CD4-positive, alpha-beta memory T cell (primary cell): ENCODE measurements around the gene HDGFL2. TPM values are rescaled to one million over a fixed set of nuclear protein-coding genes. Genes with fewer than 3 reads are reported as not detected.

Experiments used
- CTCF ChIA-PET: fragments of 350-600 bp; sonication (Branson Sonifier 250); formaldehyde crosslinking; loops from one replicate; lab custom pipeline; 2021; ENCODE audit warnings: inconsistent platforms; ENCODE audit not compliant: partially characterized antibody; lab: Charles Lee
- POLR2A ChIA-PET: fragments of 350-600 bp; sonication (Branson Sonifier 250); formaldehyde crosslinking; loops from one replicate; lab custom pipeline; 2021; ENCODE audit not compliant: partially characterized antibody; lab: Charles Lee
- DNase-seq, 5 donors: peaks; one replicate each; pipeline versions ENCODE4 v3.0.0 to v3.0.0-alpha.2; 2020 to 2022; ENCODE audit warnings: mixed read lengths in 1 of 5
- H3K27ac ChIP-seq: one replicate; pipeline ENCODE4 v1.7.0; 2013; ENCODE audit warnings: low read depth, low read length
- H3K27me3 ChIP-seq: 2 replicates; pipeline ENCODE4 v1.7.0; 2013; ENCODE audit warnings: mild to moderate bottlenecking, low read length, moderate library complexity; ENCODE audit not compliant: insufficient read depth
- H3K36me3 ChIP-seq: 2 replicates; pipeline ENCODE4 v1.7.0; 2013; ENCODE audit warnings: mild to moderate bottlenecking, low read length, moderate library complexity; ENCODE audit not compliant: insufficient read depth
- H3K4me1 ChIP-seq: 2 replicates; pipeline ENCODE4 v1.7.0; 2013; ENCODE audit warnings: mild to moderate bottlenecking, low read length, moderate library complexity; ENCODE audit not compliant: insufficient read depth
- H3K4me3 ChIP-seq, 2 donors: one replicate each; pipeline ENCODE4 v1.7.0; 2013; ENCODE audit warnings: low read length in 2 of 2, mild to moderate bottlenecking in 1 of 2
- H3K9me3 ChIP-seq, 2 donors: one replicate each; pipeline ENCODE4 v1.7.0; 2013; ENCODE audit warnings: low read length in 2 of 2, control low read depth in 1 of 2; ENCODE audit not compliant: control insufficient read depth in 1 of 2
- H3K27ac Mint-ChIP-seq, 7 donors: one replicate each; pipeline ENCODE4 v1.8.0; 2020 to 2021; ENCODE audit warnings: mixed read lengths in 7 of 7, mild to moderate bottlenecking in 6 of 7, inconsistent platforms in 3 of 7, moderate library complexity in 3 of 7
- H3K27me3 Mint-ChIP-seq, 2 donors: one replicate each; pipeline ENCODE4 v1.8.0; 2020 to 2021; ENCODE audit warnings: mixed read lengths in 2 of 2
- H3K36me3 Mint-ChIP-seq, 2 donors: one replicate each; pipeline ENCODE4 v1.8.0; 2020 to 2021; ENCODE audit warnings: mixed read lengths in 2 of 2, inconsistent platforms in 1 of 2, mild to moderate bottlenecking in 1 of 2
- H3K4me1 Mint-ChIP-seq, 4 donors: one replicate each; pipeline ENCODE4 v1.8.0; 2020 to 2021; ENCODE audit warnings: mixed read lengths in 4 of 4, mild to moderate bottlenecking in 1 of 4
- H3K4me3 Mint-ChIP-seq, 8 donors: one replicate each; pipeline ENCODE4 v1.8.0; 2020 to 2021; ENCODE audit warnings: mixed read lengths in 8 of 8, mild to moderate bottlenecking in 7 of 8, moderate library complexity in 6 of 8, inconsistent platforms in 3 of 8
- H3K9me3 Mint-ChIP-seq, 8 donors: one replicate each; pipeline ENCODE4 v1.8.0; 2020 to 2021; ENCODE audit warnings: mixed read lengths in 8 of 8, mild to moderate bottlenecking in 5 of 8, inconsistent platforms in 3 of 8, moderate library complexity in 1 of 8
- intact Hi-C: fragments of 100-400 bp; cut with micrococcal nuclease; formaldehyde crosslinking; loops from one replicate; pipeline ENCODE4 v1.15.1; 2023
- polyA plus RNA-seq, 2 donors: library from polyadenylated mRNA; unstranded; fragments of 300-500 nt; fragmentation: Illumina TruSeq; gene quantifications; one replicate each; pipeline ENCODE4 v1.2.3, GENCODE V29; 2021
- total RNA-seq, 2 experiments: library from RNA; stranded (reverse); gene quantifications; one replicate each; pipeline ENCODE4 v1.2.3, GENCODE V29; 2021

HDGFL2 gene
- total and polyA plus RNA-seq, 4 experiments from 2014 or later = 3.5 to 39.7 (median 31.3) TPM

DNA sequence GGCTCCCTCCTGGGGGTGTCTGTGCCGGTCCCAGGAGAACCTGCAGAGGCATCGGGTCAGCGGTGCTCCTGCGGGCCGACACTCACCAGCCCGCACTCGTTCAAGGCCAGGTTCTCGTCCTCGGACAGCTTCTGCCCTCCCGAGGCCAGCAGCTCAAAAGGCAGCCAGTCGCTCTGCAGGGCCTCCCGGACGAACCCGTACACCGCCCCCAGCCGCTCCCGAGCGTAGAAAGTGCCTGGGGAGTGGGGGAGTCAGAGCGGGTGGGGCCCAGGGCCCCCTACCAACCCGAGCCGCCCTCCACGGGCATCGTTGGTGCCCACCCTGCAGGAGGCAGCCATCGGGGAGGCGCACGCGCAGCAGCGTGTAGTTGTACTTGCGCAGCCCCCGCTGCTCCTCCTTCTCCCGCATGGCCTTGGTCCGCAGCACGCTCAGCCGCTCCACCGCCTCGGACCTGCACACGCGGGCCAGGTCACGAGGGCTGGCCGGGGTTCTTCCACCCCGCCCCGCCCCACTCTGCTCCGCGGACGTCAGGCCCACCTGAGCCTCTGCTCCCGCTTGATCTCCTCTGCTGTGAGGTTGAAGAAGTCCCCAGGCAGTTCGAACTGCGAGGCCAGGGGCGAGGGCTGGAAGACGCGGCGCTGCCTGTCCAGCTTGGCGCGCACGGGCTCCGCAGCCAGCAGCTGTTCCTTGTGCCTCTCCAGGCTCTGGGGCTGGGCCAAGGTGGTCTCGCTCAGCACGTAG lies 26.0 kb upstream of the HDGFL2 start:
- ChIA-PET POLR2A (no interaction called here), CTCF (no interaction called here)
- H3K27ac Mint-ChIP-seq = no peak overlapping the region
- no peak overlapping the region for H3K4me3 Mint-ChIP-seq
- Histone ChIP-seq H3K27me3 (no peaks in the 10 kb centered on the region), H3K27ac (no peak overlapping the region), H3K9me3 (no peaks in the 10 kb centered on the region), H3K4me1 (no peaks in the 10 kb centered on the region), H3K4me3 (no peak overlapping the region), H3K36me3 (peaks cover 36% of the 10 kb centered on the region)
- no peak for DNase-seq
- peaks cover 11 to 37% of the 10 kb centered on the region in 2 donors for H3K36me3 Mint-ChIP-seq
- H3K9me3 Mint-ChIP-seq = no peaks in the 10 kb centered on the region
- H3K27me3 Mint-ChIP-seq = no peaks in the 10 kb centered on the region
- intact Hi-C loops = no loop called here
- peaks cover 0 to 8% (median 5%) of the 10 kb centered on the region in 4 donors for H3K4me1 Mint-ChIP-seq

DNA sequence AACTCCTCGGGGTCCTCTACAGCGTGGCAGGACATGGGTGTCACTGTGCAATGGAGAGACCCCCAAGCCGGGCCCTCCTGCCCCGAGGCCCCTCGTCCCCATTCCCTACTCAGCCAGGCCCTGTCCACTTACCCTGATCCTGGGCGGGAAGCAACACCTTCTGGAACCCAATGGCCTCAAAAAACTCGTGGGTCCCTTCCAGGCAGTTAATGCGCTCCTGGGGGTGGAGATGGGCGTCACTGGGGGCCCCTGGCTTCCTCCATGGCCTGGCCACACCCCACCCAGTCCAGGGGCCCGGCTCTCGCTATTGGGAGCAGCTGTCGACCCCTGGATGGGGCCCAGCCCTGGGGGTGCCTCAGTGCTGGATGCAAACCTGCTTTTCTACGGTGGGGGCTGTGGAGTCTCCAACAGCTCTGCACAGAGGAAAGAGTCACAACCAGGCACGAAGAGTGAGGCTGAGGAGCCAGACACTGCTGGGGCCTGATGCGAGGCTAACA lies 25.3 kb upstream of the HDGFL2 start:
- POLR2A ChIA-PET = no interaction called here
- H3K36me3 Mint-ChIP-seq = peaks cover 11 to 41% of the 10 kb centered on the region in 2 donors
- H3K36me3 ChIP-seq = peaks cover 40% of the 10 kb centered on the region

DNA sequence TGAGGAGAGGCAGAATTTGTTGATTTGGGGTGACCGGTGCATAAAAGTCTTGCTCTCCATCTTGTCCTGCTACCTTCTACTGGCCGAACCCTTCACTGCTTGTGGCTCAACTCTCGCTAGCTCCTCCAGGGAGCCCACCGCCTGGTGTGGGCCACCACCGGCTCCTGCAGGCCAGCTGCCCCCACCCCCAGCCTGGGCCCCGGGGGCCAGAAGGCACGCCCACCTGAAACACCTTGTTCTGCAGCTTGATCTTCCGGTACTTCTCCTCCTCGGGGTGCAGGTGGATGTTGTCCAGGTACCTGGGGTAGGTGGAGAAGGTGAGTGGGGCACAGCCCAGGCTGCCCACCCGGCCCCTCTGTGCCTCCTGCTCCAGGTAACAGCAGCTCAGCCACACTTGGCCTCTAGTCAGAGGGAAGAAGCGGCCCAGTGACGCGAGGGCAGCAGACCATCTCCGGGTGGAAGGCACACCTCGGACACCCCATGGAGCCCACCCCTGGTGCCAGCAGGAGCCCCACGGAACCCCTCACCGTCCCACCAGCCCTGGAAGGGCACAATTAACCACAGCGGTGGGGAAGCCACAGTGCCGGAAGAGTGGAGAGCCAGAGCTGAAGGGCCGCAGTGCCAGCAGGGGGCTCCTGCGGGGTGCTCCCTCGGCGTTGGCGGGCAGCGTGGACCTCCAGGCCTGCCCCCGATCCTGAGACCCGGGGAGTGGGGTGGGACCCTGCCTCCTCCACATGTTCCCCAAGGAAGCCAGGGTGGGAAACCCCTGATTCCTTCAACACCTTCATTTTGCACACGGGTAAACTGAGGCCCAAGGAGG lies 24.6 kb upstream of the HDGFL2 start:
- intact Hi-C loops = no loop called here
- ChIA-PET CTCF (no interaction called here), POLR2A (no interaction called here)

More for the DNA sequence above, 25.3 kb upstream of the HDGFL2 start:
- H3K27me3 ChIP-seq = no peaks in the 10 kb centered on the region
- H3K27ac ChIP-seq = no peak overlapping the region
- Mint-ChIP-seq H3K27ac (no peak overlapping the region), H3K27me3 (no peaks in the 10 kb centered on the region), H3K4me1 (peaks cover 0 to 8% (median 5%) of the 10 kb centered on the region in 4 donors), H3K4me3 (no peak overlapping the region), H3K9me3 (no peaks in the 10 kb centered on the region)
- no peak for DNase-seq
- H3K4me3 ChIP-seq = no peak overlapping the region
- CTCF ChIA-PET = no interaction called here
- no peaks in the 10 kb centered on the region for H3K9me3 ChIP-seq
- H3K4me1 ChIP-seq = no peaks in the 10 kb centered on the region
- intact Hi-C loops = no loop called here

DNA sequence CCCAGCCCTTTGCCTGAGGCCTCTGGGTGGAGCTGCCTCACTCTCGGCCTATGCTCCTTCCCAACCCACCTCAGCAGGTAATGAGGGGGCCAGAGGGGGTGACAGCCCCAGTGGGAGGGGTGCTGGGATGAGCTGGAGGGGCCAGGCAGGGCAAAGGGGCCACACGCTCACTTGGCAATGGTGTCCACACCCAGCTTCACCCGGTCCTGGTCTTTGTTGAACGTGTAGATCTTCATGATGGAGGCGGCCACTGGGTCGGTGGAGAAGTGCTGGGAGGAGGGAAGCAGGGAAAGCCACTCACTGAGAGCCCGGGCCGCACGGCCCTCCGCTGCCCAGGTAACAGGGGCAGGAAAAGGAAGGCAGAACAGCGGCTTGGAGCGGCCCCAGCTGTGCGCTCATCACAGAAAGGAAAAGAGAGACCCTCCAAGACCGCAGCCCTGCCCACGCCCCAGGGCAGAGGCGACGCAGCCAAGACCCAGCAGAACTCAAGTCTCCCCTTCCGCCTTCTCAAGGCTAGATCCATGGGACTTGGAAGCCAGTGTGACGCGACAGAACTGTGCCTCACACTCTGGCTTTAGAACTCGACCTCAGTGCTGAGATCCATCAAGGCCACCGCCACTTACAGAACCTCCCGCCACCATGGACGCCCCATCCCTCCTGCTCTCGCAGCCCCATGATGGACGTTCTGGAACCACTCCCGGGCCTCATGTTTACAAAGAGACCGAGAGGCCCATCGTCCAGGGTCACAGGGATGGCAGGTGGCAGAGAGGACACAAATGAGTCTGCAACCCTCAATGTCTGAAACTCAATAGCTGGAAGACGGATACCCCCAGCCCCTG lies 23.7 kb upstream of the HDGFL2 start:
- no peak for DNase-seq
- POLR2A ChIA-PET = interaction anchor here (1.5 kb wide), 1 partner anchor 23 kb away, joined by 3 read pairs; no protein-coding TSS in a partner anchor
- Mint-ChIP-seq H3K27ac (no peak overlapping the region), H3K4me1 (peaks cover 0 to 3% (median under 1%) of the 10 kb centered on the region in 4 donors), H3K4me3 (no peak overlapping the region), H3K36me3 (peaks cover 11 to 53% of the 10 kb centered on the region in 2 donors), H3K27me3 (no peaks in the 10 kb centered on the region), H3K9me3 (no peaks in the 10 kb centered on the region)
- Histone ChIP-seq H3K4me3 (no peak overlapping the region), H3K9me3 (no peaks in the 10 kb centered on the region), H3K27ac (no peak overlapping the region), H3K36me3 (peaks cover 51% of the 10 kb centered on the region), H3K27me3 (no peaks in the 10 kb centered on the region), H3K4me1 (no peaks in the 10 kb centered on the region)
- CTCF ChIA-PET = no interaction called here
- intact Hi-C loops = no loop called here

More for the DNA sequence above, 24.6 kb upstream of the HDGFL2 start:
- Mint-ChIP-seq H3K36me3 (peaks cover 11 to 44% of the 10 kb centered on the region in 2 donors), H3K27ac (no peak overlapping the region), H3K4me1 (peaks cover 0 to 3% (median under 1%) of the 10 kb centered on the region in 4 donors), H3K9me3 (no peaks in the 10 kb centered on the region), H3K4me3 (no peak overlapping the region), H3K27me3 (no peaks in the 10 kb centered on the region)
- no peaks in the 10 kb centered on the region for H3K4me1 ChIP-seq
- H3K9me3 ChIP-seq = no peaks in the 10 kb centered on the region
- H3K27ac ChIP-seq = no peak overlapping the region
- H3K27me3 ChIP-seq = no peaks in the 10 kb centered on the region
- H3K36me3 ChIP-seq = peaks cover 44% of the 10 kb centered on the region
- H3K4me3 ChIP-seq = no peak overlapping the region
- DNase-seq = no peak

DNA sequence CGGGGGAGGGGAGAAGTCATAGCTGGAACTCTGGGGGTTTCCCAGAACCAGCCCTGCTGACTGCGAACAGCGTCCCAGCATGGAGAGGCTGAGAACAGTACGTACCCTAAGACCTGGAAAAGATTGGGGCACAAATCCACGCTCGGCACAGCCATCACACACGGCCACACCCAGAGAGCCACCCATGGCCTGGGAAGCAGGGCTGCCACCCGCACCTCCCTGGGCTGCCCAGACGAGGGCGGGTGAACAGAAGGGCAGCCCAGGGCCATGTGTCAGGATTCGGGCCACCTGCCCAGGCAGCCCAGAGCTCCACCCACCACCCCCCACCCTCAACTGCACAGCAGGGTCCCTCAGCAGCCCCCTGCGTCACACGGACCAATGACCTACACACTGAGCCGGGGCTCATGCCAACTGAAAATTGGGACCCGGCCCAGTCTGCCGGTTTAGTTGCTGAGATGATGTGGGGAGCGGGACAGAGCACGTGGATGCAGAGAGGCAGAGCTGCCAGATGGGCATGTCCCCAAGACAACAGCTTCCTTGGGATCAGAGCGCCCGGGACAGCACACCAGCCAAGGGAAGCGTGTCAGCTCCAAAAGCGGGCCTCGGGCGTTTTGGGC lies 23.0 kb upstream of the HDGFL2 start:
- no peaks in the 10 kb centered on the region for H3K9me3 ChIP-seq
- Mint-ChIP-seq H3K27me3 (no peaks in the 10 kb centered on the region), H3K4me1 (peaks cover 0 to 3% (median under 1%) of the 10 kb centered on the region in 4 donors), H3K36me3 (peaks cover 11 to 53% of the 10 kb centered on the region in 2 donors), H3K27ac (peak overlapping the region in 1 of 7 donors; percentile 87), H3K4me3 (no peak overlapping the region), H3K9me3 (no peaks in the 10 kb centered on the region)
- DNase-seq = no peak
- POLR2A ChIA-PET = interaction anchor here (1.5 kb wide), 1 partner anchor 22 kb away, joined by 3 read pairs; no protein-coding TSS in a partner anchor
- H3K4me3 ChIP-seq = no peak overlapping the region
- H3K4me1 ChIP-seq = no peaks in the 10 kb centered on the region
- H3K27me3 ChIP-seq = no peaks in the 10 kb centered on the region
- intact Hi-C loops = no loop called here
- no peak overlapping the region for H3K27ac ChIP-seq
- H3K36me3 ChIP-seq = peaks cover 53% of the 10 kb centered on the region
- CTCF ChIA-PET = interaction anchor here (0.9 kb wide), 1 partner anchor 182 kb away, joined by 3 read pairs; no protein-coding TSS in a partner anchor

DNA sequence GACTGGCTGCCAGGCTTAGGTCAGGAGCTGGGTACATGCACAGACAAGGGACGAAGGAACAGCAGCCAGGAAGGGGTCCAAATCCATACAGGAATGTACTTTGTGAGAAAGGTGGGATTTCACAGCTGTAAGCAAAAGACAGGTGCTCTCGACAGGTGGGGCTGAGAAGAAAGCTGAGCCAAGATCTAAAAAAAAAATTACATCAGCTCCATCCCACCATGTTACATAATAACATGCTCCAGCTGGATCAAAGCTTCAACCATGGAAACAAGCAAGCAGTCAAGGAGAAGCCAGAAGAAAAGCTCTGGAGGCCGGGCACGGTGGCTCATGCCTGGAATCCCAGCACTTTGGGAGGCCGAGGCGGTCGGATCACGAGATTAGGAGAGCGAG lies 22.5 kb upstream of the HDGFL2 start:
- no peaks in the 10 kb centered on the region for H3K4me1 ChIP-seq
- Mint-ChIP-seq H3K27ac (peak overlapping the region in 1 of 7 donors; percentile 87), H3K4me3 (no peak overlapping the region), H3K4me1 (peaks cover 0 to 1% (median under 1%) of the 10 kb centered on the region in 4 donors), H3K36me3 (peaks cover 11 to 48% of the 10 kb centered on the region in 2 donors), H3K9me3 (no peaks in the 10 kb centered on the region), H3K27me3 (no peaks in the 10 kb centered on the region)
- H3K9me3 ChIP-seq = no peaks in the 10 kb centered on the region
- ChIA-PET POLR2A (interaction anchor here (1.0 to 1.5 kb wide), 2 partner anchors 21 to 22 kb away, joined by 3 read pairs; partner anchors contain the start of gene HDGFL2), CTCF (interaction anchor here (0.9 kb wide), 1 partner anchor 183 kb away, joined by 3 read pairs; no protein-coding TSS in a partner anchor)
- H3K27me3 ChIP-seq = no peaks in the 10 kb centered on the region
- no peak overlapping the region for H3K4me3 ChIP-seq
- no peak for DNase-seq
- intact Hi-C loops = no loop called here
- H3K27ac ChIP-seq = no peak overlapping the region
- H3K36me3 ChIP-seq = peaks cover 58% of the 10 kb centered on the region
